Measurements from ENCODE around the gene MACIR. TPM values are rescaled to one million over a fixed set of nuclear protein-coding genes. Genes with fewer than 3 reads are reported as not detected.

MACIR gene
- total and polyA plus RNA-seq, 4 donors: 3.2 to 6.2 (median 4.8) TPM

GRCh38 chr5:103271570-103272289 is 13.2 kb downstream of the MACIR start:
- Histone ChIP-seq H3K9me3 (ENCODE audit: control insufficient read depth, low read length) (no peaks in the 10 kb centered on the region), H3K27me3 (ENCODE audit: control insufficient read depth in 1 of 2, insufficient read depth in 2 of 2, low read length in 1 of 2) (no peaks in the 10 kb centered on the region), H3K4me1 (ENCODE audit: control insufficient read depth in 1 of 2, insufficient read depth in 2 of 2, low read length in 2 of 2) (peaks cover 0 to 2% of the 10 kb centered on the region in 2 donors), H3K36me3 (ENCODE audit: control insufficient read depth in 1 of 2, insufficient read depth in 2 of 2, low read length in 1 of 2) (peaks cover 4 to 7% of the 10 kb centered on the region in 2 donors), H3K27ac (ENCODE audit: low read depth in 1 of 2, low read length in 2 of 2) (no peak overlapping the region), H3K4me3 (ENCODE audit: low read length in 2 of 2) (no peak overlapping the region)
- ATAC-seq (ENCODE audit: low FRiP score) (no peak), DNase-seq (no peak)
- intact Hi-C loops (cut with DNase I): no loop called here
- 76% methylated on average over 2 of the region's 2 CpGs for WGBS, 2 donors

GRCh38 chr5:103272377-103272776 is 13.8 kb downstream of the MACIR start:
- Histone ChIP-seq H3K9me3 (ENCODE audit: control insufficient read depth, low read length) (no peaks in the 10 kb centered on the region), H3K27ac (ENCODE audit: low read depth in 1 of 2, low read length in 2 of 2) (no peak overlapping the region), H3K4me3 (ENCODE audit: low read length in 2 of 2) (no peak overlapping the region), H3K27me3 (ENCODE audit: control insufficient read depth in 1 of 2, insufficient read depth in 2 of 2, low read length in 1 of 2) (no peaks in the 10 kb centered on the region), H3K36me3 (ENCODE audit: control insufficient read depth in 1 of 2, insufficient read depth in 2 of 2, low read length in 1 of 2) (peaks cover 4 to 7% of the 10 kb centered on the region in 2 donors), H3K4me1 (ENCODE audit: control insufficient read depth in 1 of 2, insufficient read depth in 2 of 2, low read length in 2 of 2) (peaks cover 0 to 2% of the 10 kb centered on the region in 2 donors)
- ATAC-seq (ENCODE audit: low FRiP score) (no peak), DNase-seq (no peak)
- intact Hi-C loops (cut with DNase I): no loop called here
- WGBS, 2 donors: 31 to 50% methylated on average over 2 of the region's 2 CpGs

GRCh38 chr5:103273952-103274351 is 15.4 kb downstream of the MACIR start:
- intact Hi-C loops (cut with DNase I): no loop called here
- Histone ChIP-seq H3K4me1 (ENCODE audit: control insufficient read depth in 1 of 2, insufficient read depth in 2 of 2, low read length in 2 of 2) (peaks cover 0 to 2% of the 10 kb centered on the region in 2 donors), H3K9me3 (ENCODE audit: control insufficient read depth, low read length) (no peaks in the 10 kb centered on the region), H3K36me3 (ENCODE audit: control insufficient read depth in 1 of 2, insufficient read depth in 2 of 2, low read length in 1 of 2) (peaks cover 4 to 7% of the 10 kb centered on the region in 2 donors), H3K4me3 (ENCODE audit: low read length in 2 of 2) (no peak overlapping the region), H3K27ac (ENCODE audit: low read depth in 1 of 2, low read length in 2 of 2) (no peak overlapping the region), H3K27me3 (ENCODE audit: control insufficient read depth in 1 of 2, insufficient read depth in 2 of 2, low read length in 1 of 2) (no peaks in the 10 kb centered on the region)
- ATAC-seq (ENCODE audit: low FRiP score) (no peak), DNase-seq (no peak)
- WGBS, 2 donors: 94 to 95% methylated on average over 3 of the region's 3 CpGs

- intact Hi-C loops (cut with DNase I): no loop called here
- WGBS, 2 donors: 96 to 98% methylated on average over 12 of the region's 12 CpGs
- DNase-seq (no peak), ATAC-seq (ENCODE audit: low FRiP score) (no peak)
- no peaks in the 10 kb centered on the region for H3K27me3 ChIP-seq (ENCODE audit: control insufficient read depth in 1 of 2, insufficient read depth in 2 of 2, low read length in 1 of 2)
- no peaks in the 10 kb centered on the region for H3K9me3 ChIP-seq (ENCODE audit: control insufficient read depth, low read length)
- peaks cover 4 to 7% of the 10 kb centered on the region in 2 donors for H3K36me3 ChIP-seq (ENCODE audit: control insufficient read depth in 1 of 2, insufficient read depth in 2 of 2, low read length in 1 of 2)
- no peak overlapping the region for H3K4me3 ChIP-seq (ENCODE audit: low read length in 2 of 2)
- no peaks in the 10 kb centered on the region for H3K4me1 ChIP-seq (ENCODE audit: control insufficient read depth in 1 of 2, insufficient read depth in 2 of 2, low read length in 2 of 2)
- no peak overlapping the region for H3K27ac ChIP-seq (ENCODE audit: low read depth in 1 of 2, low read length in 2 of 2)
Measured at GRCh38 chr5:103275851-103276250, 17.3 kb downstream of the MACIR start.

GRCh38 chr5:103280967-103281366 is 22.4 kb downstream of the MACIR start:
- ATAC-seq (ENCODE audit: low FRiP score) (no peak), DNase-seq (no peak)
- no peaks in the 10 kb centered on the region for H3K9me3 ChIP-seq (ENCODE audit: control insufficient read depth, low read length)
- H3K4me3 ChIP-seq (ENCODE audit: low read length in 2 of 2): no peak overlapping the region
- WGBS, 2 donors: 91 to 100% methylated on average over 3 of the region's 3 CpGs
- H3K27me3 ChIP-seq (ENCODE audit: control insufficient read depth in 1 of 2, insufficient read depth in 2 of 2, low read length in 1 of 2): no peaks in the 10 kb centered on the region
- peaks cover 2 to 5% of the 10 kb centered on the region in 2 donors for H3K36me3 ChIP-seq (ENCODE audit: control insufficient read depth in 1 of 2, insufficient read depth in 2 of 2, low read length in 1 of 2)
- no peaks in the 10 kb centered on the region for H3K4me1 ChIP-seq (ENCODE audit: control insufficient read depth in 1 of 2, insufficient read depth in 2 of 2, low read length in 2 of 2)
- H3K27ac ChIP-seq (ENCODE audit: low read depth in 1 of 2, low read length in 2 of 2): no peak overlapping the region
- intact Hi-C loops (cut with DNase I): no loop called here

GRCh38 chr5:103283120-103283519 is 24.6 kb downstream of the MACIR start:
- peaks cover 0 to 2% of the 10 kb centered on the region in 2 donors for H3K4me1 ChIP-seq (ENCODE audit: control insufficient read depth in 1 of 2, insufficient read depth in 2 of 2, low read length in 2 of 2)
- no peaks in the 10 kb centered on the region for H3K27me3 ChIP-seq (ENCODE audit: control insufficient read depth in 1 of 2, insufficient read depth in 2 of 2, low read length in 1 of 2)
- H3K27ac ChIP-seq (ENCODE audit: low read depth in 1 of 2, low read length in 2 of 2): no peak overlapping the region
- H3K36me3 ChIP-seq (ENCODE audit: control insufficient read depth in 1 of 2, insufficient read depth in 2 of 2, low read length in 1 of 2): no peaks in the 10 kb centered on the region
- no peak for DNase-seq
- intact Hi-C loops (cut with DNase I): no loop called here
- 82 to 92% methylated on average over 2 of the region's 2 CpGs for WGBS, 2 donors
- no peak for ATAC-seq (ENCODE audit: low FRiP score)
- no peaks in the 10 kb centered on the region for H3K9me3 ChIP-seq (ENCODE audit: control insufficient read depth, low read length)
- no peak overlapping the region for H3K4me3 ChIP-seq (ENCODE audit: low read length in 2 of 2)

GRCh38 chr5:103283869-103284268 is 25.3 kb downstream of the MACIR start:
- no peaks in the 10 kb centered on the region for H3K9me3 ChIP-seq (ENCODE audit: control insufficient read depth, low read length)

GRCh38 chr5:103286622-103287021 is 28.1 kb downstream of the MACIR start:
- H3K4me3 ChIP-seq (ENCODE audit: low read length in 2 of 2): no peak overlapping the region
- peaks cover 0 to 2% of the 10 kb centered on the region in 2 donors for H3K4me1 ChIP-seq (ENCODE audit: control insufficient read depth in 1 of 2, insufficient read depth in 2 of 2, low read length in 2 of 2)
- no peaks in the 10 kb centered on the region for H3K9me3 ChIP-seq (ENCODE audit: control insufficient read depth, low read length)
- ATAC-seq (ENCODE audit: low FRiP score): no peak
- no peaks in the 10 kb centered on the region for H3K27me3 ChIP-seq (ENCODE audit: control insufficient read depth in 1 of 2, insufficient read depth in 2 of 2, low read length in 1 of 2)
- no peaks in the 10 kb centered on the region for H3K36me3 ChIP-seq (ENCODE audit: control insufficient read depth in 1 of 2, insufficient read depth in 2 of 2, low read length in 1 of 2)
- WGBS, 2 donors: 93 to 94% methylated on average over 3 of the region's 3 CpGs
- H3K27ac ChIP-seq (ENCODE audit: low read depth in 1 of 2, low read length in 2 of 2): no peak overlapping the region
- DNase-seq: no peak
- intact Hi-C loops (cut with DNase I): no loop called here

More at GRCh38 chr5:103283869-103284268, 25.3 kb downstream of the MACIR start:
- Histone ChIP-seq H3K36me3 (ENCODE audit: control insufficient read depth in 1 of 2, insufficient read depth in 2 of 2, low read length in 1 of 2) (no peaks in the 10 kb centered on the region), H3K4me1 (ENCODE audit: control insufficient read depth in 1 of 2, insufficient read depth in 2 of 2, low read length in 2 of 2) (peaks cover 0 to 2% of the 10 kb centered on the region in 2 donors), H3K4me3 (ENCODE audit: low read length in 2 of 2) (no peak overlapping the region), H3K27me3 (ENCODE audit: control insufficient read depth in 1 of 2, insufficient read depth in 2 of 2, low read length in 1 of 2) (no peaks in the 10 kb centered on the region), H3K27ac (ENCODE audit: low read depth in 1 of 2, low read length in 2 of 2) (no peak overlapping the region)
- WGBS, 2 donors: 84 to 92% methylated on average over 3 of the region's 3 CpGs
- ATAC-seq (ENCODE audit: low FRiP score) (no peak), DNase-seq (no peak)
- intact Hi-C loops (cut with DNase I): no loop called here

- 97% methylated on average over 1 of the region's 1 CpG for WGBS, 2 donors
- H3K4me3 ChIP-seq (ENCODE audit: low read length in 2 of 2): no peak overlapping the region
- intact Hi-C loops (cut with DNase I): no loop called here
- no peaks in the 10 kb centered on the region for H3K9me3 ChIP-seq (ENCODE audit: control insufficient read depth, low read length)
- H3K36me3 ChIP-seq (ENCODE audit: control insufficient read depth in 1 of 2, insufficient read depth in 2 of 2, low read length in 1 of 2): no peaks in the 10 kb centered on the region
- no peak overlapping the region for H3K27ac ChIP-seq (ENCODE audit: low read depth in 1 of 2, low read length in 2 of 2)
- H3K4me1 ChIP-seq (ENCODE audit: control insufficient read depth in 1 of 2, insufficient read depth in 2 of 2, low read length in 2 of 2): peaks cover 0 to 2% of the 10 kb centered on the region in 2 donors
- ATAC-seq (ENCODE audit: low FRiP score): no peak
- no peak for DNase-seq
- H3K27me3 ChIP-seq (ENCODE audit: control insufficient read depth in 1 of 2, insufficient read depth in 2 of 2, low read length in 1 of 2): no peaks in the 10 kb centered on the region
Measured at GRCh38 chr5:103289024-103289423, 30.5 kb downstream of the MACIR start.
